ENCODE data around the gene DGCR6.
"Not testable (repeated sequence)": the region's sequence is repeated elsewhere in the genome, so short reads cannot be mapped to it uniquely, and the experiment has no call there.

The DGCR6 gene

GRCh38 chr22:18931905-18932652 is 26.0 kb downstream of the DGCR6 start:
- no peak for DNase-seq

- DNase-seq: no peak
Observed at GRCh38 chr22:18933914-18934313, 27.8 kb downstream of the DGCR6 start.

- not testable (repeated sequence) for DNase-seq
Observed at GRCh38 chr22:18934688-18935087, 28.6 kb downstream of the DGCR6 start.

- no peak for DNase-seq
Observed at GRCh38 chr22:18935889-18936529, 29.9 kb downstream of the DGCR6 start, which contains the start of gene PRODH. TSS of gene PRODH (minus strand) at chr22:18936293. CDS start at chr22:18936287, 6 bp downstream.

- DNase-seq: not testable (repeated sequence)
Observed at GRCh38 chr22:18938691-18939090, 32.6 kb downstream of the DGCR6 start.

- not testable (repeated sequence) for DNase-seq
Observed at GRCh38 chr22:18947105-18947504, 41.0 kb downstream of the DGCR6 start.

- no peak for DNase-seq
Observed at GRCh38 chr22:18947905-18948304, 41.8 kb downstream of the DGCR6 start.

- no peak for DNase-seq
Observed at GRCh38 chr22:18950141-18950540, 44.0 kb downstream of the DGCR6 start.

- no peak for DNase-seq
Observed at GRCh38 chr22:18952022-18952421, 45.9 kb downstream of the DGCR6 start.

GRCh38 chr22:18953128-18953527 is 47.0 kb downstream of the DGCR6 start:
- DNase-seq: not testable (repeated sequence)

- peak; percentile 63 to 70 for DNase-seq
Observed at GRCh38 chr22:18954303-18954989, 48.3 kb downstream of the DGCR6 start.

- no peak for DNase-seq
Observed at GRCh38 chr22:18954990-18955571, 49.0 kb downstream of the DGCR6 start.

GRCh38 chr22:18955696-18956095 is 49.6 kb downstream of the DGCR6 start:
- no peak for DNase-seq

- not testable (repeated sequence) for DNase-seq
Observed at GRCh38 chr22:18956121-18956895, 50.2 kb downstream of the DGCR6 start.

GRCh38 chr22:18956956-18957355 is 50.8 kb downstream of the DGCR6 start:
- DNase-seq: not testable (repeated sequence)

- not testable (repeated sequence) for DNase-seq
Observed at GRCh38 chr22:18957621-18958320, 51.7 kb downstream of the DGCR6 start.

GRCh38 chr22:18958321-18958705 is 52.2 kb downstream of the DGCR6 start:
- DNase-seq: not testable (repeated sequence)

GRCh38 chr22:18958738-18959137 is 52.6 kb downstream of the DGCR6 start:
- DNase-seq: not testable (repeated sequence)

- DNase-seq: not testable (repeated sequence)
Observed at GRCh38 chr22:18959266-18959665, 53.1 kb downstream of the DGCR6 start.

GRCh38 chr22:18959741-18960140 is 53.6 kb downstream of the DGCR6 start:
- not testable (repeated sequence) for DNase-seq

GRCh38 chr22:18960166-18960820 is 54.2 kb downstream of the DGCR6 start:
- not testable (repeated sequence) for DNase-seq

Data from activated CD4-positive, alpha-beta T cell treated with anti-CD3 and anti-CD28 coated beads, Interleukin-2, amount 50 U/mL, for 48 hours (primary cell).